ENCODE measurements around the gene CACNA1S. TPM values are rescaled to one million over a fixed set of nuclear protein-coding genes. Genes with fewer than 3 reads are reported as not detected.
A peak's percentile ranks its signal among the peaks of the same experiment; 100 is the strongest.

The CACNA1S gene
- total RNA-seq, 1 donor from 2014 or later = not detected

DNA sequence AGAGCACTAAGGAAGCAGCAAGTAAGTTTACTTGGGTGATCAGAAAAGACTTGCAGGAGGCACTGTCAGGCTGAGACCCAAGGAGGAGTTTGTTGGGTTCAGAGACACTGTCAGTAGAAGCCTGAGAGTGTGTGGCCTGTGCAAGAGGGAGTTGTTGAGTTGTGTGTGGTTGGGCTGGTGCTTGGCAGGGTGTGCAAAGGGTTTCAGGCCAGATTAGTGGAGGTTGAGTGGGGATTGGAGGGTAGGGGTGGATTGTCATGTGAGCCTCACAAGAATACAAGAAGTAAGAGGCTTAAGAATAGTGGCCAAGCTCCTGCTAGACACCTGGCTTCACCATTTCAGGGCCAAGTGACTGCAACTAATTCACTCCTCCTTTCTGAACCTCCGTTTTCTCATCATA, 79.8 kb downstream of the CACNA1S start:
- H3K9me3 ChIP-seq (replicated peaks) = no peaks in the 10 kb centered on the region
- no peak overlapping the region for H3K27ac ChIP-seq (replicated peaks)
- no peaks in the 10 kb centered on the region for H3K36me3 ChIP-seq
- peaks cover 15% of the 10 kb centered on the region for H3K27me3 ChIP-seq (ENCODE audit: low read depth)
- no peak for DNase-seq
- TF ChIP-seq, protein P1, sequence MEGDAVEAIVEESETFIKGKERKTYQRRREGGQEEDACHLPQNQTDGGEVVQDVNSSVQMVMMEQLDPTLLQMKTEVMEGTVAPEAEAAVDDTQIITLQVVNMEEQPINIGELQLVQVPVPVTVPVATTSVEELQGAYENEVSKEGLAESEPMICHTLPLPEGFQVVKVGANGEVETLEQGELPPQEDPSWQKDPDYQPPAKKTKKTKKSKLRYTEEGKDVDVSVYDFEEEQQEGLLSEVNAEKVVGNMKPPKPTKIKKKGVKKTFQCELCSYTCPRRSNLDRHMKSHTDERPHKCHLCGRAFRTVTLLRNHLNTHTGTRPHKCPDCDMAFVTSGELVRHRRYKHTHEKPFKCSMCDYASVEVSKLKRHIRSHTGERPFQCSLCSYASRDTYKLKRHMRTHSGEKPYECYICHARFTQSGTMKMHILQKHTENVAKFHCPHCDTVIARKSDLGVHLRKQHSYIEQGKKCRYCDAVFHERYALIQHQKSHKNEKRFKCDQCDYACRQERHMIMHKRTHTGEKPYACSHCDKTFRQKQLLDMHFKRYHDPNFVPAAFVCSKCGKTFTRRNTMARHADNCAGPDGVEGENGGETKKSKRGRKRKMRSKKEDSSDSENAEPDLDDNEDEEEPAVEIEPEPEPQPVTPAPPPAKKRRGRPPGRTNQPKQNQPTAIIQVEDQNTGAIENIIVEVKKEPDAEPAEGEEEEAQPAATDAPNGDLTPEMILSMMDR (IDR thresholded peaks at IDR 0.05; ENCODE audit: borderline replicate concordance) = no peak
- H3K4me3 ChIP-seq = no peak overlapping the region
- H3K4me1 ChIP-seq = peaks cover 18% of the 10 kb centered on the region
- intact Hi-C loops (cut with micrococcal nuclease) = no loop called here

DNA sequence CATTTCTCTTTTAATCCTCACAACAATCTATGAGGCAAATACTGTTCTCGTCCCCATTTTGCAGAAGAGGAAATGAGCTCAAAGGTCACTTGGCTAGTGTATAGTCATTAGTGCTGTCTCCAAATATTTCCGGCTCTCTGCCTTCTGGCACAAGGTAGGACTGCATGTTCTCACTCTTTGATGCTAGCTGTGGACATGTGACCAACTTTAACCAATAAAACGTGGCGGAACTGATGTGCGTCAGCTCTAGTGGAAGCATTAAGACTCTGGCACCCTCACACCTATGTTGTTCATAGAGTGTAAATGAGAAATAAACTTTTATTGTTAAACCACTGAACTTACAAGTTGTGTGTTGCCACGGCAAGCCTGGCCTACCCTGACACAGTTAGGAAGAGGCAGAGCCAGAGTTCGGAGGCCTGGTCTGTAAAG, 83.8 kb downstream of the CACNA1S start:
- Histone ChIP-seq H3K4me3 (no peak overlapping the region), H3K9me3 (replicated peaks) (no peaks in the 10 kb centered on the region), H3K4me1 (peaks cover 37% of the 10 kb centered on the region), H3K27me3 (ENCODE audit: low read depth) (no peaks in the 10 kb centered on the region), H3K36me3 (no peaks in the 10 kb centered on the region), H3K27ac (replicated peaks) (peak overlapping the region; percentile 34)
- TF ChIP-seq, protein P1 (IDR thresholded peaks at IDR 0.05; ENCODE audit: borderline replicate concordance) = no peak
- intact Hi-C loops (cut with micrococcal nuclease) = no loop called here
- no peak for DNase-seq

DNA sequence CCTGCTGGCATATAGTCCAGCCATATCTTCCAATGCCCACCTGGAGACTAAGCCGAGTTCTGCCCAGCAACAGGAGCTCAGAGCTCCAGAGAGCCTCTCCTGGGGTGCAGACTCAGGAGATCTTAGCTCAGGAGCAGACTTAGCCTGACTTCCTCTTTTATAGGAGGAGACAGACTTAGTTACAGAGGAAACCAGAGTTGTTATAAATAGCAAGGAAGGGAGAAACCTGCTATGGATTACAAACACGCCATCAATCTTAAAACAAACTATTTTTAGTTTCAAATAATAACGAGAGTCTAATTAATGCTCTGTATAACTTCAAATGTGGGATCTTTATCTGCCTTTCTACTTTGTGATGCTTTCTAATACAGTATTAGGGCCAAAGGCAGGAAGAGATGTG, 85.4 kb downstream of the CACNA1S start:
- Histone ChIP-seq H3K9me3 (replicated peaks) (no peaks in the 10 kb centered on the region), H3K27ac (replicated peaks) (peak overlapping the region; percentile 36), H3K4me3 (no peak overlapping the region), H3K36me3 (no peaks in the 10 kb centered on the region), H3K4me1 (peaks cover 49% of the 10 kb centered on the region), H3K27me3 (ENCODE audit: low read depth) (peaks cover 13% of the 10 kb centered on the region)
- intact Hi-C loops (cut with micrococcal nuclease) = no loop called here
- DNase-seq = no peak
- TF ChIP-seq, protein P1 (IDR thresholded peaks at IDR 0.05; ENCODE audit: borderline replicate concordance) = no peak

DNA sequence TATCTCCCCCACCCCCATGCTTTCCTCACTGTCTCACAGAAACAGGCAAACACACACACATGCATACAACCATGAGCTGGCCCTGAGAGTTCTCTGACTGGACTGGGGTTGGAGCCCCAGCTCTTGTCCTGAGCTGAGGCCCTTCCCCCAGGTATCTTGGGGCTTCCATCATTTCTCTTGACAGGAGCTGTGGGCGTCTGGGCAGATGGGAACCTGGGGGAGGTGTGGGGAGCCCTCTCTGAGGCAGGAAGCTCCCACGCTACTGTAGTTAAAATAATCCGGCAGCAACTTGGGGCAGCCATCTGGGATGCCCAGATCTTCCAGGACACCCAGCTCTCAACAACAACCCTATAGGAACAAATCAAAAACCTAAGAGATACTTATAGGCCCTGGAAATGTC, 86.0 kb downstream of the CACNA1S start:
- Histone ChIP-seq H3K27me3 (ENCODE audit: low read depth) (peaks cover 19% of the 10 kb centered on the region), H3K4me1 (peaks cover 49% of the 10 kb centered on the region), H3K4me3 (no peak overlapping the region), H3K36me3 (no peaks in the 10 kb centered on the region), H3K9me3 (replicated peaks) (no peaks in the 10 kb centered on the region), H3K27ac (replicated peaks) (no peak overlapping the region)
- intact Hi-C loops (cut with micrococcal nuclease) = no loop called here
- no peak for DNase-seq
- TF ChIP-seq, protein P1 (IDR thresholded peaks at IDR 0.05; ENCODE audit: borderline replicate concordance) = no peak

DNA sequence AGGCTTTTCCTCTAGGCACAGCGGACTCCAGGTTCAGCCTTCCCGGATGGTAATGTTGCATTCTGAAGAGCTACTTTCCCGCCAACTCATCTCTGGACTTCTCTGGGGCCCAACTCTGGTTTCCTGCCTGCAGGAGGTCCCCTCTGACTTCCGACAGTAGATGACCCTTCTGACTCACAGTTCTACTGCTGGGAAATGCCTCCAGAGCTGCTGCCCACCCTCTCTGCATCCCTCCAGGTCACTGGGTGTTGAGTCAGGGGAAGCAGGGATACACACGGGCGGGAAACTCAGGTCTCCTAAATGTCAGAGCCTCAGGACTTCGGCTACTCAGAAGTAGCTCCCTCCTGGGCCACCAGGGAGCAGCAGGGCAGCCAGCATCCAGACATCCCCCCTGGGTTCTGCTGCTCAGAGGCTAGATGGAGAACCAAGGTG, 86.6 kb downstream of the CACNA1S start:
- peaks cover 23% of the 10 kb centered on the region for H3K27me3 ChIP-seq (ENCODE audit: low read depth)
- H3K36me3 ChIP-seq = no peaks in the 10 kb centered on the region
- no peak for DNase-seq
- intact Hi-C loops (cut with micrococcal nuclease) = no loop called here
- H3K27ac ChIP-seq (replicated peaks) = no peak overlapping the region
- H3K9me3 ChIP-seq (replicated peaks) = no peaks in the 10 kb centered on the region
- H3K4me3 ChIP-seq = no peak overlapping the region
- peaks cover 49% of the 10 kb centered on the region for H3K4me1 ChIP-seq
- TF ChIP-seq, protein P1 (IDR thresholded peaks at IDR 0.05; ENCODE audit: borderline replicate concordance) = no peak

DNA sequence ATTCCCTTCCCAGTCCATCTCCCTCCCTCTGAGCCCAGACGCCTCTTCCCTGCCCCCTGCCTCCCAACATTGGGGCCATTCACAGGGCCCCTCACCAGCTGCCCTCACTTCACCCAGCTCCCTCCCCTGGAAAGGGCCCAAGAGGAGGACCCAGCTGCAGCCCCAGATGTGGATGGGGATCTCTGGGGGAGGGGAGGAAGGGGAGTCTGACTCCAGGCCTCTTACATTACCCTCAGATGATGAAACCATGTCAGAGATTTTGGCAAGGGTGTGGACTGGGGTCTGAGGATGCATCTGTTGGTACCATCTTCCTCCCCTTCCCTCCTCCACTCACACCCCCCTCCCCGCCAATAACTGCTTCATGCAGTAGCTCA, 87.6 kb downstream of the CACNA1S start:
- Histone ChIP-seq H3K4me1 (peaks cover 49% of the 10 kb centered on the region), H3K27ac (replicated peaks) (no peak overlapping the region), H3K9me3 (replicated peaks) (no peaks in the 10 kb centered on the region), H3K4me3 (no peak overlapping the region), H3K36me3 (no peaks in the 10 kb centered on the region), H3K27me3 (ENCODE audit: low read depth) (peaks cover 23% of the 10 kb centered on the region)
- intact Hi-C loops (cut with micrococcal nuclease) = no loop called here
- no peak for DNase-seq
- TF ChIP-seq, protein P1 (IDR thresholded peaks at IDR 0.05; ENCODE audit: borderline replicate concordance) = no peak
